ENCODE data around the gene FBXO40.

The FBXO40 gene

DNA sequence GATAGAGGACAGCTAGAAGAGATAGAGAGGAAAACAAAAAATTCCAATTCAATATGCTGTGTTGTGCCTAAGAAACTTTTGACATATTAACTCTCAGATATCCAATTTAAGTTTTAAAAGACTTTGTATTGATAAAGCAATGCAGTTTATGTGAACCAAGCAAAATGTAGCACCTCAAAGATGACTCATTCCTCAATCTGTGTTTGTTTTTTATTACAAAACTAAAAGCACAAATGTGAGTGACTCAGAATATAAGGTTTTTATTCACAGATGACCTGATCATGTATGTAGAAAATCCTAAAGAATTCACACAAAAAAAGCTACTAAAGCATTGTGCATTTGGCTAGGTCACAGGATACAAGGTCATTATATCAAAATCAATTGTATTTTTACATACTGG lies 56.5 kb downstream of the FBXO40 start (continued):
- no peak for TF ChIP-seq CSRNP3 (CRISPR knock-in tag; IDR thresholded peaks at IDR 0.05)

- ATAC-seq, result no peak
Observed at GRCh38 chr3:121651684-121652083, 58.5 kb downstream of the FBXO40 start.

DNA sequence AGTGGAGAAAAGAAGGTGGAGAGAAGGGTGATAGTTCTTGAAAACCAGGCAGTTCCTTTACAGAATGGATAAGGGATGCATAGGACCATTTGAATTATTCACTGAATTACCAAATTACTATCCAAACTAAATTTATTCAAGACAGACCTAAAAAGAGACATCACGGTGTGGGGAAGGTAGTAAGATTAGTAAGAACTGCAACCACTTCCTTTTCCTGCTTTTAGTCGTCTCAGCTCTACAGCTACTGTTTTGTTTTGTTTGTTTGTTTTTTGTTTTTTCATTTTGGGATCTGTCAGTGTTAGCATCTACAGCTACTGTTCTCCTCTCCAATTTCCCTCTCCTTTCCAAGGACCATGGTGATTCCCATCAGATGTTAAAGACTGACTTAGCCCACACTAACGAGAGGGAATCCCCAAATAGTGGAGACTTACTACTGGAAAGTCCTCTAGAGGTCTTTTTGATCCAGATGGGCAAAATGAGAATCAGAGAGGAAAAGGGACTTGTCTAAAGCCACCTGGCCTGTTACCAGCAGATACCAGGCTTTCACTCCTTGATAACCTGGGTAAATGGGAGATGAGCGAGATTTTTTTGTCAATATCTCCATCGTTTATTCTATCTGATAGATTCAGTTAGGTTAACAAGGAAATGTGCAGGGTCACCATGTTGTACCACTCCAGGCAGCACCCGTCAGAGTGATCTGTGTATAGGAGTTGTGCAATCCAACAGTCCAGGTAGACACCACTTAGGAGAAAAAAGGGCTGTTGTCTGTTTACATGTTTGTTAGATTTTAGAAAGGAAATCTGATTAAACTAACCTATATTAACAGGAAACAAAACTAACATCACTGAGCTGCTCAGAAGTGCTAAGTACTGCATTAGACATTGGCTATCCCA lies 61.6 kb downstream of the FBXO40 start:
- TF ChIP-seq RARB (CRISPR knock-in tag; IDR thresholded peaks at IDR 0.05), result no peak
- no peak for TF ChIP-seq TCF4 (CRISPR knock-in tag; IDR thresholded peaks at IDR 0.05; ENCODE audit: borderline replicate concordance)
- no peak for TF ChIP-seq PPARA (CRISPR knock-in tag; IDR thresholded peaks at IDR 0.05; ENCODE audit: borderline replicate concordance)
- TF ChIP-seq ISL1 (CRISPR knock-in tag; IDR thresholded peaks at IDR 0.05), result no peak
- no peak for TF ChIP-seq CSRNP3 (CRISPR knock-in tag; IDR thresholded peaks at IDR 0.05)
- no peak for TF ChIP-seq ZC3H10 (CRISPR knock-in tag; IDR thresholded peaks at IDR 0.05)
- no peak for TF ChIP-seq ZNF8 (CRISPR knock-in tag; IDR thresholded peaks at IDR 0.05)
- TF ChIP-seq ZFP30 (CRISPR knock-in tag; IDR thresholded peaks at IDR 0.05), result no peak
- no peak for TF ChIP-seq ZFP3 (CRISPR knock-in tag; IDR thresholded peaks at IDR 0.05)
- TF ChIP-seq GLIS3 (CRISPR knock-in tag; IDR thresholded peaks at IDR 0.05), result no peak
- no peak for TF ChIP-seq TOX (CRISPR knock-in tag; IDR thresholded peaks at IDR 0.05; ENCODE audit: borderline replicate concordance)
- TF ChIP-seq ARNTL (CRISPR knock-in tag; IDR thresholded peaks at IDR 0.05; ENCODE audit: borderline replicate concordance, low read depth), result no peak
- ATAC-seq, result no peak

More at GRCh38 chr3:121651684-121652083, 58.5 kb downstream of the FBXO40 start:
- TF ChIP-seq ESRRG (CRISPR knock-in tag; IDR thresholded peaks at IDR 0.05) (no peak), ZNF565 (CRISPR knock-in tag; conservative IDR thresholded peaks at IDR 0.05; ENCODE audit: low read depth) (no peak), CSRNP3 (CRISPR knock-in tag; IDR thresholded peaks at IDR 0.05) (no peak), ZFP3 (CRISPR knock-in tag; IDR thresholded peaks at IDR 0.05) (no peak)
- TF ChIP-seq, protein P1, sequence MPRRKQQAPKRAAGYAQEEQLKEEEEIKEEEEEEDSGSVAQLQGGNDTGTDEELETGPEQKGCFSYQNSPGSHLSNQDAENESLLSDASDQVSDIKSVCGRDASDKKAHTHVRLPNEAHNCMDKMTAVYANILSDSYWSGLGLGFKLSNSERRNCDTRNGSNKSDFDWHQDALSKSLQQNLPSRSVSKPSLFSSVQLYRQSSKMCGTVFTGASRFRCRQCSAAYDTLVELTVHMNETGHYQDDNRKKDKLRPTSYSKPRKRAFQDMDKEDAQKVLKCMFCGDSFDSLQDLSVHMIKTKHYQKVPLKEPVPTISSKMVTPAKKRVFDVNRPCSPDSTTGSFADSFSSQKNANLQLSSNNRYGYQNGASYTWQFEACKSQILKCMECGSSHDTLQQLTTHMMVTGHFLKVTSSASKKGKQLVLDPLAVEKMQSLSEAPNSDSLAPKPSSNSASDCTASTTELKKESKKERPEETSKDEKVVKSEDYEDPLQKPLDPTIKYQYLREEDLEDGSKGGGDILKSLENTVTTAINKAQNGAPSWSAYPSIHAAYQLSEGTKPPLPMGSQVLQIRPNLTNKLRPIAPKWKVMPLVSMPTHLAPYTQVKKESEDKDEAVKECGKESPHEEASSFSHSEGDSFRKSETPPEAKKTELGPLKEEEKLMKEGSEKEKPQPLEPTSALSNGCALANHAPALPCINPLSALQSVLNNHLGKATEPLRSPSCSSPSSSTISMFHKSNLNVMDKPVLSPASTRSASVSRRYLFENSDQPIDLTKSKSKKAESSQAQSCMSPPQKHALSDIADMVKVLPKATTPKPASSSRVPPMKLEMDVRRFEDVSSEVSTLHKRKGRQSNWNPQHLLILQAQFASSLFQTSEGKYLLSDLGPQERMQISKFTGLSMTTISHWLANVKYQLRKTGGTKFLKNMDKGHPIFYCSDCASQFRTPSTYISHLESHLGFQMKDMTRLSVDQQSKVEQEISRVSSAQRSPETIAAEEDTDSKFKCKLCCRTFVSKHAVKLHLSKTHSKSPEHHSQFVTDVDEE (CRISPR knock-in tag; IDR thresholded peaks at IDR 0.05), result no peak

- no peak for TF ChIP-seq ZNF565 (CRISPR knock-in tag; conservative IDR thresholded peaks at IDR 0.05; ENCODE audit: low read depth)
- no peak for ATAC-seq
Observed at GRCh38 chr3:121658716-121659435, 65.7 kb downstream of the FBXO40 start.

DNA sequence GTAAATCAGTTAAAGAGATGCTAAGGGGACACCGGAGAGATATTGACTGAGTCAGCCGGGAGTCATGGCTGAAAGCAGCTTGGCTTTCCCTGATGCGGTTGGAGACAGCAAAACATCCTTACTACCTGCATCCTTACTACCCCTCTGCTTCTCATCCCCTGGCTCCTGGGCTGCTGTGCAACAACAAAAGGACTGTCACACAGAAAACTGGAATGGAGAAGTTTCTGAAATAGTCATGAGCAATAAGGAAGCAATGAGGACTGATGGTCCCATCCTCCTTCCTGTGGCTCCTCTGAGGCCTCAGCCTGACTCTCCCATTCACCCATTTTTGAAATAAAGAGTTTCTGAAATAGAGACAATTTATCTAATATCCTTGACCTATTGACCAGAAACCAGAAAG lies 66.4 kb downstream of the FBXO40 start:
- TF ChIP-seq SNAI2 (CRISPR knock-in tag; IDR thresholded peaks at IDR 0.05), result no peak
- TF ChIP-seq TOX (CRISPR knock-in tag; IDR thresholded peaks at IDR 0.05; ENCODE audit: borderline replicate concordance), result no peak
- no peak for TF ChIP-seq ESRRG (CRISPR knock-in tag; IDR thresholded peaks at IDR 0.05)
- TF ChIP-seq, protein P2, sequence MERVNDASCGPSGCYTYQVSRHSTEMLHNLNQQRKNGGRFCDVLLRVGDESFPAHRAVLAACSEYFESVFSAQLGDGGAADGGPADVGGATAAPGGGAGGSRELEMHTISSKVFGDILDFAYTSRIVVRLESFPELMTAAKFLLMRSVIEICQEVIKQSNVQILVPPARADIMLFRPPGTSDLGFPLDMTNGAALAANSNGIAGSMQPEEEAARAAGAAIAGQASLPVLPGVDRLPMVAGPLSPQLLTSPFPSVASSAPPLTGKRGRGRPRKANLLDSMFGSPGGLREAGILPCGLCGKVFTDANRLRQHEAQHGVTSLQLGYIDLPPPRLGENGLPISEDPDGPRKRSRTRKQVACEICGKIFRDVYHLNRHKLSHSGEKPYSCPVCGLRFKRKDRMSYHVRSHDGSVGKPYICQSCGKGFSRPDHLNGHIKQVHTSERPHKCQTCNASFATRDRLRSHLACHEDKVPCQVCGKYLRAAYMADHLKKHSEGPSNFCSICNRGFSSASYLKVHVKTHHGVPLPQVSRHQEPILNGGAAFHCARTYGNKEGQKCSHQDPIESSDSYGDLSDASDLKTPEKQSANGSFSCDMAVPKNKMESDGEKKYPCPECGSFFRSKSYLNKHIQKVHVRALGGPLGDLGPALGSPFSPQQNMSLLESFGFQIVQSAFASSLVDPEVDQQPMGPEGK (CRISPR knock-in tag; IDR thresholded peaks at IDR 0.05; ENCODE audit: borderline replicate concordance), result no peak
- no peak for TF ChIP-seq PPARA (CRISPR knock-in tag; IDR thresholded peaks at IDR 0.05; ENCODE audit: borderline replicate concordance)
- ATAC-seq, result no peak

All from SK-N-SH treated with all-trans-retinoic acid at 6 μM for 48 hours (cell line).